HG02610 (cell line): ENCODE results near the gene ARSI.
A peak's percentile ranks its signal among the peaks of the same experiment; 100 is the strongest.

ENCODE experiments used
- ATAC-seq: cut with Tn5 transposase; IDR thresholded peaks from one replicate; pipeline ENCODE4 v1.9.1; 2021; ENCODE audit warnings: mild to moderate bottlenecking, moderate library complexity; ENCODE audit not compliant: unreplicated experiment

ARSI gene

DNA sequence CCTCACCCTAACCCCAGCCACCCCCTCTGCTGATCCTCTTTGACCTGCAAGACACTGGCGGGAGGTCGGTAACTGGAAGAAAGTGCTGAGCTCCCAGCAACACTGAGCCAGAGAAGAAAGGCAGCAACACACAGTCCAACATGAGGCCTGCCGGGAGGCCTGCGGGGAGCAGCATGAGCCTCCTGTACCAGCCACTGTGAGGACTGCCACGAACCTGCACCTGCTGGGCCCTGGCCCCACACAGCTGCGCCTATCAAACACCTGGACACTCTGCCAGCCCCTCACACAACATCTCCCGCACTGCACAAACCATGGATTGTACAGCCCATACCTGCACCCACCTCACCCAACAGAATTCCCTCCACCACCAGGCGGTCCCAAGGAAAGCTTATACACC, 31.4 kb downstream of the ARSI start:
- no peak for ATAC-seq

DNA sequence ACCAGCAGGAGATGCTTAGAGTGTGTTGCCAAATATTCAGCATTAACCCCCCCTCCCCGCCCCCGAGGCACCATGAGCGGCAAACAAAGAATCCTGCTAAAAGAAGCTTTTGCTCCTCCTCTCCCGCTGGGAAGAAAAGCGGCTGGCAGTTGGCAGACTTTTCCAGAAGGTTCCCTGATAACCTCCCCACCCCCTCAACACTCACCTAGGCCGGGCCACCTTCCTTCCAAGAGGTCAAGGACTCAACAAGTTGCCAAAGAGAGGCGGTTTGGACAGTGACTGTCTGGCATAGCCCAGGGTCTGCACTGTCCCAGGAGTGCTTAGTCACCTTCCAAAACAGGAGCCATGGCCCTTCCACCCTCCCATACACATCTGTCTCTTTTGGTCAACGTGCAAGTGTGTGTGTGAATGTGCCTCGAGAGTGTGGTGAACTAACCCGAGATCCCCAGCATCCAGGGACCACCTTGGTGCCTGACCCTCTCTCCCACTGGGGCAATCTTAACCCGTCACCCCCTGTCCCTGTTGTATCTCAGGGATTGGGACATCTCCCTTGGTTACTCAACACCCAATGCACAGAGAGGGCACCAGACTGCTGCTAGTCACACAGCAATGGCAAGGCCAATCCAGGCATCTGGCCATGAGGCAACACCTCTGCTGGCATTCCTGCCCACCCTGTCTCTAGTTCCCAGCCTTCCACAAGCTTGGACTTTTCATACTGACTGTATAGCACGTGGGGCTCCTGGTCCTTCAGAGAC, 32.0 kb downstream of the ARSI start:
- ATAC-seq: no peak

DNA sequence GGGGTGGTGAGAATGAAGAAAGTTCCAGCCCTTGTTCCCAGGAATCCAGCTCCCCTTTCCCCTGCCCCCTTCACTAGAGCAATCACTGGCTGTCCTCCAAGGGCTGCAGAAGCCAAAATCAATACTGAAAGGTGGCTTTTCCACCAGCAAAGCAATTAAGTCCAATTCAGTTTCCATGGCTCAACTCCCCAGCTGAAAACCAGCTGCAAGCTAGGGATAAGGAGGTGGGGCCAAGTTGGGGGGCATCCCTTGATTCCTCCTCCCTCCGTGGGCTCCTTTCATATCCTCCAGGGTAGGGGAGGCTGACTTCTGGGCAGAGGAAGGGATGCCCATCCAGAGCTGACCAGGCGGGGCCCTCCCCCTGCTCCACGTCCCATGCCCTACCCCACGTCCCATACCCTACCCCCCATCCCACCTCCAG, 35.8 kb downstream of the ARSI start:
- ATAC-seq: no peak

DNA sequence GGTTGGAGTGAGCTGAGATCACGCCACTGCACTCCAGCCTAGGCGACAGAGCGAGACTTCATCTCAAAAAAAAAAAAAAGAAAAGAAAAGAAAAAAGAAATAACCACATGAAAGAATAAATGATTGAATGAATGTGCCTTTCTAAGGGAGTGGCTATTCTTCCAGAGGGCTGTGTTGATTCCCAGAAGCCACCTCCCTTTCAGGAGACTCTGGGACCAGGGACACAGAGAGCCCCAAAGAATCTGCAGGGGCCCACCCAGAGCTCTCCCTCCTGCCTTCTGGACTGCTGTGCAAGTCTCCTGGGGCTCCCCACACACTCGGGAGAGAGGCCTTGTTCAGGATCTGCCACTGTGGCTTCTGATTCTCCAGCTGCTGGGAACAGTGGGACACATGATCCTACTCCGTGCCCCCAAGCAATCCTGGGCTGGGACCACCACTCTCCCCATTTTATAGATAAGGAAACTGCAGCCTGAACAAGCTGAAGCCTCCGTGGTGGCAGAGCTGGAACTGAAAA, 36.8 kb downstream of the ARSI start:
- no peak for ATAC-seq

DNA sequence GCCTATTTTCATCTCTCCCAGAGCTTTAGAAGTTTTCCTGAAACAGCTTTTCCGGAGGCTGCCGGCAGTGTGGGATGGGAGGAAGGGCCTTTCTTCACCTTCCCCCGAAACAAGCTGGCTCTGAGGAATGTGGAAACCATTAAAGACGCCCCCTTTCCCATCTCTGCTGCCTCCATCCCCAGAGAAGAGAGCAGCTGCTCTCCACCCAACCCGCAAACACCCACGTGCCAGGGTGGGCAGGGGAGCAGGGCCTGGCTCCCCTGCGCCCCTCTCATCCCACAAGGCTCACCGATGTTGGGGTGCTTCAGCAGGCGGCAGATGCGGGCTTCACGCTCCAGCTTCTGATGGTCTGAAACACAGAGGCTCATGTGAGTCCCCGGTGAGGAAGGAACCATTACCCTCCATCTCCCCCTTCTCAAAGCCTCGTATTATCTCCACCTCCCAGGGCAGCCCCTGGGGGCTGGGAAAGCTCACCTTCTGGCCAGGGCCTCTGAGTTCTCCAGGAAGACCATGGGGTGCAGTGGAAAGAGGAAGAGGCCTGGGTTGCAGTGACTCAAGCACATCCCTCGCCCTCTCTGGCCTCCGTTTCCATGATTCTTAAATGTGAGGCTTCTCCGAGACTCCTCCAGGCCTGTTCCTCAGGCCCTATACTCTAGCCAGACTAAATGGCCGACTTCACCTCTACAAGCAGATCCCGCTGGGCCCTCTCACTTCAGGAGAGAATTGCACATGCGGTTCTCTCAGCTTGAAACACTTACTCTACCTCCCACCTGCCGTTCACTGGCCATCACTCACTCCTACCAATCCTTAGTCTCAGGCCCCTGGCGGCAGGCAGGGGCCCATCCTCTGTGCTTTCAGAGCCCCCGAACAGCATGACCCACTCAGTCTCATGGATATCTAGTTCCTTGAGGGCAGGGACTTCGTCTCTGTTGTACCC, 37.8 kb downstream of the ARSI start:
- ATAC-seq: no peak

DNA sequence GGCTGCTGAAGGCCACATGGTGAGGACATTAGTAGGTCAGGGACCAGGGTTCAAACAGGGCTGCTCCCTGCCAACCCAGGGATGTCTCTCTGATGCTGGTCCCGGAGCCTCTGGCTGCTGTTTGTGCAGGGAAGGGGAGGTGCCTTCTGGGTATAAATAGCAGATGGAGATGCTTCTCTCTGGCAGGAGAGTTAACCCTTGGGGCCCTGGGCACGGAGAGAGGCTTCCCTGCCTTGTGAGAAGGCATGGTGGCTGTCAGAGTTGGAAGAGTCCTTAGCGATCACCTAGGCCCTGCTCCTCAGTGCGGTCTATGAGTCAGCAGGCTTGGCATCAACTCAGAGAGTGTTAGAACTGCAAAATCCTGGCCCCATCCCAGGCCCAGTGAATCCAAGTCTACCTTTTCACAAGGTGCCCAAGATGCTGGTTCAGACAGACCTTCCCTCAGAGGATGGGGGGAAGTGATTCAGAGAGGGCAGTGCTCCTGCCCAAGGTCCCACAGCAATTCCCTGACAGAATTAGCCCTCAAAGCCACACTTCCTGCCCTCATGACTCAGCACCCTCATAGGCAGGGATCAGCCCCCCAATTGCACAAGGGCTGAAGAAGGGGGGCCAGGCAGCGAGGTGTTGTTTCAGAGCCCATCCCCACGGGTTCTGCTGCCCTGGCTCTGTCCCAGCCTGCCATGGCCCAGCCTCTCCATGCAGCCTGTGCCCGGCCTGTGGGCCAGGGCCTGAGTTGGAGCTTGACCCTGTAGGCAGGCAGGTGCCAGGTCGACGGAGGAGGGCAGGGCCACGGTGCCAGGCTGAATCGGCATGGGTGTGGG, 38.7 kb downstream of the ARSI start:
- no peak for ATAC-seq

DNA sequence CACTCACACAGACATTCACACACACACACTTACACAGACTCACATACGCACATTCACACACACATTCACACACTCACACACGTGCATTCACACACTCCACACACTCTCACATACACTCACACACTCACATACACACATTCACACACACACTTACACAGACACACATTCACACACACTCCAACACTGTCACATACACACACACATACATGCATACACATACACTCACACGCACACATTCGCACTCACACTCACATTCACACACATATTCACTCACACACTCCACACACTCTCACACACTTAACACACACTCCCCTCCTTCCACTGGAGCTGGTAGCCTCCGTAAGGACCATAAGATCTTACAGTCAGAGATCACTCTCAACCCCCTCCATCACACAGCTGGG, 39.3 kb downstream of the ARSI start:
- ATAC-seq: no peak

DNA sequence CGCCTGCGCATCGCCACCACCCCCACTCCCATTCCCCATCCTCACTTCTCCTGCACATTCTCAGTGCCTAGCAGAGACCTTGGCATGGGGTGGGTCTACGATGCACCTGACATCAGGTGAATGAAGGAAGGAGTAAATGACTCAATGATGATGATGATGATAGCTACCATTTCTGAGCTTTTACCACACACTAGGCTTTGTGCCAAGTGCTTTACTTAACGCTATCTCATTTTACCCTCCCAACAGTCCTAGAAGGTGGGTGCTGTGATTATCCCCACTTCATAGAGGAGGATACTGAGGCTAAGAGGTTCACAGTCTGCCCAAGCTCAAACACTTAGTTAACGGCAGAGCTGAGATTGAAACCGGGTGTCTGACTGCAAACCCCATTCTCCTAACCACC, 40.2 kb downstream of the ARSI start:
- no peak for ATAC-seq

DNA sequence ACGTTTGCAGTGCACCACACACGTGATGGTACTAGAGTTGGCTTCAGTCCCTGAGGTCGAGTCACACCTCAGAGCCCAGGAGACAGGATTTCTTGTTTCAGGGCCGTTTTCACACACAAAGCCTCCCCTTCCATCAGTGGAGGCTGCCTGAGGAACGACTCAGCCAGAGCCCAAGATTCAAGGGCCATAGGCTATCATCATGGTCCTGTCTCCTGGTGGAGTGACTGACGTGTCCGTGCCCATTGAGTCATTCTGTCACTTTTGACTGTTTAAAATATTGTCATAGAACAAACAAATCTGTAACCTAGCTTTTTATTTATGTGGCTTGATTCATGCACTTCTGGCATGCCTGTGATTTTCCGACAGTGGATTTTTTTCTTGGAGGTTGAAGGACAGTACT, 41.5 kb downstream of the ARSI start:
- no peak for ATAC-seq

DNA sequence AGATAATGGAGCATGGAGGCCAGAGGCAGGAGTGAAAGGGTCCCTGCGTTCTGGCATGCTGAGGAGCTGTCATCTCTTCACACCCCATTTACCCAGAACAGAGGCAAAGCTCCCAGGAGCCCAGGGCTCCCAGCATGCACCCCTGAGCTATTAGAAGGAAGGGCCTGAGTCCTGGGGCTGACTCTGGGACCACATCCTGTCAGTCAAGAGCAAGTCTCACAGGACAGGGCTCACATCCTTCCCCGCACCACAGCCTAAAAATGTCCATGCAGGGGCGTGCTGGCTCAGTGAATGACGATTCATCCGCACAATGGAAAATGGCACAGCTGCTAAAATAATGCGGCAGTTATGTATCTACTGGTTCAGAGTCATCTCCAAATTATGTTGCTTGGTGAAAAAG, 44.6 kb downstream of the ARSI start:
- ATAC-seq: peak; percentile 73

DNA sequence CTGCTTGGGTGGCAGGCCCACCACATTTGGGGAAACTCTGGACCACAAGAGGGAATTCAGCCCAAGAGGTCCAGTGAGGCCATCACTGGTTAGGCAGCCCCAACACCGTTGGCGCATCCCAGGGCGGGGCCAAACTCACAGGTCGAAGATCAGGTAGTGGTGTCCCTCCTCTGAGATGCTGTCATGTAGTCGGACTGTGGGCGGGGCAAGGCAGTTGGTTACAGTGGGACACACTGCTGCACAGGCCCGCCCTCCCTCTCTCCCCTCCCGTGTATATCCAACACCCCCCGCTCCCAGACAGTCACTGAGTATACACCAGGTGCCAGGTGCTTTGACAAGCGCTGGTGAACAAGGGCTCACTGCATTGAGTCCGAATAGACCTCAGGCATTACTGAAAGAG, 45.3 kb downstream of the ARSI start:
- ATAC-seq: no peak

DNA sequence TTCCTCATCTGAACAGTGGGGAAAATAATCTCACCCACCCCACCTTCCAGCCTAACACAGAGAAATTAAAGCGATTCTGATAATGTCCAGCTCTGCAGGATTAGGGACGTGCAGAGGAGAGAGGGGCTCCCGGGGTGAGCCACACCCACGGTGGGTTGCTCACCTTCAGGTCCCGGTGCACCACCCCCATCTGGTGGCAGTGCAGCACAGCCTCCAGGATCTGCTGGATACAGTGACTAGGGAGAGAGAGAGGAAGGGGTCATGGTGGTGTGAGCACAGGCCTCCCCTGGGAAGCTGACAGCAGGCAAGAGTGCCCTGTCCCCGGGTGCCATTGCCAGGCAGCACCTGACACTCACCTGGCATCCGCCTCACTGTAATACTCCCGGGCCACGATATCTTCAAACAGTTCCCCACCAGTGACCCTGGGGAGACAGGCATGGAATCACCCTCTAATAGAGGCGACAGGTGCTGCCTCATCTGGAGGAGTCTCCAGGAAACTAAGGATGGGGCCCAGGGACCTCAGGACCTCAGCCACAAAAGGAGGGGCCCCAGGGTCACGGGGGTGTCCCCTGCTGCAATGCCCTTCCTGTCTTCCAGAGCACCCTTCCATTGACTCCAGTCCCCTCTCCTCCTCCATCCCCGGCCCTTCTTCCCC, 46.2 kb downstream of the ARSI start:
- ATAC-seq: no peak

DNA sequence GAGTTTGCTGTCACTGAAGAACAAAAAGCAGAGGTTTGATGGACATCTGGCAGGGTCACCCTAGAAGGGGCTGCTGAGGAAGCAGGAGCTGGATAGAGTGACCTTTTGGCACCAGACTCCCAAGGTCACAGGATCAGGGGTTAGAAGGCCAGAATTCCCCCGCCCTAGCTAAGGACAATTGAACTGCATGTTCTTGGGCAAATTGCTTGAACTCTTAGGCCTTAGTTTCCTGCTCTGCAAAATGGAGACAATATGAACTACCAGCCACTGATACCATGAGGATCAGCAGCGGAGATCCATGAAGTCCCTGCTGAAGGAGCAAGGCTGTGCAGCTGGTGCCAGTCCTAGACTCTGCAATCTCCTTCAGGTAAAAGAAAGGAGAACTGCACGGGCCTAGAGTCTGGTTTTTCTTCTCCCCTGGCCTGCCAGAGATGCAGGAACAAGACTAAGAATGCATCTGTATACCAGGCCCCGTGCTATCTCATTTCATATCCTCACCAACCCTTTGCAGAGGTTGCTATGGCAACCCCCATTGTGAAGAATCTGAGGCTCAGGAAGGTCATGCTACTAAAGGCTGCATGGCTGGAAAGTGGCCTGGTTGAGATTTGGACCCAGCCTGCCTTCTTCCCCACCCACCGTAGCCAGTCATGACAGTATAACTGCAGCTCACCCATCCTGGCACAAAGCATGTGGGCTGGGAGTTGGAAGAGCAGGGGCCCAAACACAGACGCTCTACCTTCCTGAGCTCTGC, 46.9 kb downstream of the ARSI start:
- ATAC-seq: no peak

DNA sequence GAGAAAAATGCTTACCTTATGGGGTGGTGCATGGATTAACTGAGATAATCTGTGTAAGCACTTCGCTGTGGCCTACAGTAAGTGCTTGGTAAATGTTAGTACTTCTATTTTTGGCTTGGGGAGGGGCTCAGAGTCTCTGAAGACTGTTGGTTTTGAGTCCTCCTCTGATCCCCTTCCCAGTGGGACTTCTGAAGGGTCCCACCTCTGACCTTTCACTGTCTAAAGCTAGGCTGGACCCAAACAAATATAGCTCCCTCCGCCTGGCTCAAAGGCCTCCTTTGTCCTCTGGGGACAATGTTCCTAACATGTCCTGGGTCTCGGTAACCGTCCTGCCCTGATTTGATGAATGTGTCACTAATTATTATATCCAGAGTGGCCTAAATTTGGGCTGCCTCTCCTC, 47.9 kb downstream of the ARSI start:
- ATAC-seq: no peak

DNA sequence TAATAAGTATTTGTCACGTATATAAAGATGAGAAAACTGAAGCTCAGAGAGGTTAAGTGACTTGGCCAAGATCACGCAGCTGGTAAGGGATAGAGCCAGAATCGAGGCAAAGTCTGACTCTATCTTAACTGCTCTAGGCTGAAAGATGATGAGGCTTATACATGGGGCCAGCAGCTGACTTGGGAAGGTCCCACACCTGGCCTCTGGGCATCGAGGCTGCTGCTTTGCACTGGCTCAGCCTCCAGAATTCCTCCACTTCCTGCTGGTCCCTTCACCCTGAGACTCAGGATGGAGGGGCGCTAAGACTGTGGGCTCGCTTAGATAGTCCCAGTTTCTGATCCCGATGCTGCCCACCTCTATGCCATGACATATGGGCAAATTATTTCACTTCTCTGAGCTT, 48.3 kb downstream of the ARSI start:
- no peak for ATAC-seq

DNA sequence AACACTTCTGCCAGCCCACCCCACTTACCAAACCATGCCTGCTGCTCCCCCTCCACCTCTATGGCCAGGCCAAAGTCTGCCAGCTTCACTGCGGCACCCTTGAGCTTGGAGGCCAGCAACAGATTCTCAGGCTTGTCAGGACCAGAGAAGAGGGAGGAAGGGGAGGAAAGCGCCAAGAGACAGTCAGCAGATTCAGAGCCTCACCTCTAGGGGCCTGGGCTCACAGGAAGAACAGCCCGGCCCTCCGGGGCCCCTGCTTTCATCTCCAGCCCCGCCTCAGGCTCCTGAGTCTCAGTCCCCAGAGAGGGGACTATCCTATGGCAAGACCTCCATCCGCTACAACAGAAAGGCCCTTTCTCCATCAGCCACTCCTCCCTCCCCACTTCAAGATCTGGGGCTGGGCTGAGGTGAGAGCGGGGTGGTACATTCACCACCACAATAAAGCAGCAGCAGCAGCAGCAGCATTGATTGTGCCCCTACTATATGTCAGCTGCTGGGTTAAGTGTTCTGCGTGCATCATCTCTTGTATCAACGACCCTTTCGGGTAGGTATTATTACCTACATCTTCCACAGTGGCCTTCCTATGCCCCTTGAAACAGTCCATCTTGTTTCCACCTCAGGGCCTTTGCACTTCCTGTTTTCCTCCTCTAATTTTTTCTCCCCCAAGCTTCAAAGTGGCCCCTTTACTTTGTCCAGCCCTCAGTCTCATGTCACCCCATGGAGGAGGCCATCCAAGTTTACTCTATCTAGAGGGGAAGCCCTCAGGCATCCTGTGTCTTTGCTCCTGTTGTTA, 49.1 kb downstream of the ARSI start:
- ATAC-seq: no peak

DNA sequence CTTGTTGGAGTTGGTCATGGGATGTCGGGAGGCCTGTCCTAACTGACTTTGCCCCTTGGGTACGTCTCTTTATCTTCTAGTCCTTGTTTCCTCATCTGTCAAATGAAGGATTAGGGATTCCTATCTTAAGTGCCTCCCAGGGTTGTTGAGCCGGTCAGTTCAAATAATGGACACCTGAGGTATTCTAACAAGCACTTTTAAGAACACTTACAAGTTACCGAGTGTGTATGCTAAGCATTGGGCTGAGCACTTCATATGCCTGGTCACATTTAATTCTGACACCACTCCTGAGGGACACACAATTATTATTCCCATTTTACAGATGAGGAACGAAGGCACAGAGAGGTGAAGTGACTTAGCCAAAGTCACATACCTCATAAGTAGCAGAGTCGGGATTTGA, 50.2 kb downstream of the ARSI start:
- ATAC-seq: no peak

DNA sequence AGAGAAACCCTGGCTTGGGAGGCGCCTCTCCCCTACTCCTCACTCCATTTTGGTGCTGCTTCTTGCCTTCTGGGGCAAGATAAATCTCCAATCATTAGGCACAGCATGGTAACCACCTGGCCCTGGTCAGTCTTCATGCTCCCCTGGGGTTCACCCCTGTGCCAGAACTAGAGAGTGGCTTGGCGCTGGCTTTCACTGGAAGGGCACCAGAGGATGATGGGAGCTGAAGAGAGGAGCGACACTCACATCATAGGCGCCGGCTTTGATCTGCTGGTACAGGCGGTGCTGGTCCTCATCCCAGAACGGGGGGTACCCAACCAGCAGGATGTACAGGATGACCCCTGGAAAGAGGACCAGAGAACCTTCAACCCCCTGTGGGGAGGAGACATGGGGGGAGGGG, 51.2 kb downstream of the ARSI start:
- ATAC-seq: no peak

DNA sequence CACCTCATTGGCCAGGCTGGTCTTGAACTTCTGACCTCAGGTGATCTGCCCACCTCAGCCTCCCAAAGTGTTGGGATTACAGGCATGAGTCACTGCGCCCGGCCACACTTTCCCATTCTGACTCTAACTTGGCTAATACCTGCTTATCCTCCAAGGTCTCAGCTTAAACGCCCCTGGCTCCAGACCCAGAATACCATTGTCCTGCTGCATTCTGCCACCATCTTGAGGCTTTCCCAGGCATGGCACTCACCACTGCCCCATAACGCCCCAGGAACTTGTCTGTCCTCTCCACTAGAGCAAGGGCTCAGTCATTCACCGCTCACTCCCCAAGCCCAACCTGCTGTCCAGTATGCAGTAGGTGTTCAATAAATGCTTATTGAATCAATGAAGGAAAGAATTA, 53.0 kb downstream of the ARSI start:
- ATAC-seq: no peak
